NCI-H446 treated with DMSO at 0.1 percent for 48 hours (cell line): ENCODE measurements around the gene AAK1.
"Not testable (repeated sequence)": the region's sequence is repeated elsewhere in the genome, so short reads cannot be mapped to it uniquely, and the experiment has no call there.

Experiments
- DNase-seq: peaks from one replicate; lab custom pipeline; 2025; lab: John Stamatoyannopoulos, UW

Gene AAK1

DNA sequence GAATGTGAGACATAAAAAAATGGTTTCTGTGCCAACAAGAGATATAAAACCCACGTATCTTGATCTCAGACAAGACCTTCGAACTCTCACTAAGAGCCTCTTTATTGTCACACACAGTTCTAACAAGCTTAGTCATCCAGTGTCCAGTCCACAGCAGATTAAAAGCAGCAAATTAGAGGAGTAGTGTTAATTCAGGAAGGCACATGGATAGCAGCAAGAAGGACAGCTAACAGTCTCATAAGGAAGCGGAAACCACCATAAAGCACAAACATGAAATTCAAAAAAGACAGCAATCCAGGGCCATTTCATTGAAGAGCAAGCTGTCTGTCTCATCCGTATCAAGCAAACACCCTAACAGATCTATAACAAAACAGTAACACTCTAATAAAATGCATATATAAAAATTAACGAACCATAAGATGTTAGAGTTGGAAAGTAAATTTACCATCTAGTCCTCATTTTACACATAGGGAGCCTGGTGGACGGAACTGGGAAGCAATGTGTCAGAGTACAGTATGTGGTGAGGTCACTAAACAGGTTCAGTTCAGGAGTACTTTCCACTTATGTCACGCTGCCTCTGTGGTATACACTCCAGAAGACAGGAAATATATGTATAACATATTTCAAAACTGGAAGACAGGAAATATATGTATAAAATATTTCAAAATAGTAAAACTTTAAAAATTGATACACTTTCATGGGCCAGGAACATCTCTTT, 18.3 kb downstream of the AAK1 start:
- no peak for DNase-seq

DNA sequence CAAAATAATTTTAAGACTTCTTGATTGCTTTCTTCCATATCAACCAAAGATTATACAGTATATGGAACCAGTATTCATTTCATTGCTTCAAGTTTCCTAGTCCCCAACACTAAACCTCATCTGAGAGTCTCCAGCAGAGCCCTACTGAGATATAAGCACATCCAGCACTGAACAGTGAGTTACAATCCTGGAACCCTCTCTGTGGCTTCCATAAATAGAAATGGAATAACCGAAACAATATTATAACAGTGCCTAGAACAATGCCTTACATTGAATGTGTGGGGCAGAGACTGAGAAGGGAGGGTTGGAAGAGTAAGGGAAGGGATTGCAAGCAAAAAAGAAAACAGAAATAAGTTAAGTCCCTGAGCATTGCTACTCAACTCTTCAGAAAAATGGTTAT, 18.9 kb downstream of the AAK1 start:
- no peak for DNase-seq

DNA sequence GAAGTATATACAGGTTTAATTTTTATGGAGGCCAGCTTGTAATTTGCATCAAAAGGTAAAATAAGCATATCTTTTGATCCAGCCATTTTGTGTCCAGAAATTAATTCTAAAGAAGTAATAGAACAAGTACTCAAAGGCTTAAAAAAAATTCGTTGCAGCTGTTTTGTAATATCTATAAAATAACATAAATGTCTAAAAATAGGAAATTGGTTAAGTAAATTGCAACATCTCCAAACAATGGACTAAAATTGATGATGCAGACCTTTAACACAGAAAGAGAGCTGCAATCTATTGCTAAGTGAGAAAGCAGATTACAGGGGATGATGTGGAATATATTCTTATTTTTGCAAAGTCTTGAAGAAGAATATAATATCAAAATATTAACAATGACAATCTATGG, 19.4 kb downstream of the AAK1 start:
- DNase-seq = no peak

DNA sequence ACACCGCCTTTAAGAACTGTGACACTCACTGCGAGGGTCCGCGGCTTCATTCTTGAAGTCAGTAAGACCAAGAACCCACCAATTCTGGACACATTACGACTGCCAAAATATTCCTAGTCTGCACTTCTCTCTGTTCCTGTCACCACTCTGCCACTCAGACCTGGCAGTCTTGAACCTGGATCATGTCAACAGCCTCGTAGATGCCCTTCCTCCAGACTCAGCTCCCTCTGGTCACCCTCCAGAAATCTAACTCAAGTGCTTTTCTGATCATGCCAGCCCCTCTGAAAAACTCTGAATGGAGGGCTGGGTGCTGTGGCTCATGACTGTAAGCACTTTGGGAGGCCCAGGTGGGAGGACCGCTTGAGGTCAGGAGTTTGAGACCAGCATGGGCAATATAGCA, 20.3 kb downstream of the AAK1 start:
- DNase-seq = no peak

DNA sequence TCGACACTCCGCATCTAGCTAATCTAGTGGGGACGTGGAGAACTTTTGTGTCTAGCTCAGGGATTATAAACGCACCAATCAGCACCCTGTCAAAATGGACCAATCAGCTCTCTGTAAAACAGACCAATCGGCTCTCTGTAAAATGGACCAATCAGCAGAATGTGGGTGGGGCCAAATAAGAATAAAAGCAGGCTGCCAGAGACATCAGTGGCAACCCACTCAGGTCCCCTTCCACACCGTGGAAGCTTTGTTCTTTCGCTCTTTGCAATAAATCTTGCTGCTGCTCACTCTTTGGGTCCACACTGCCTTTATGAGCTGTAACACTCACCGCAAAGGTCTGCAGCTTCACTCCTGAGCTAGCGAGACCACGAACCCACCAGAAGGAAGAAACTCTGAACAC, 20.7 kb downstream of the AAK1 start:
- not testable (repeated sequence) for DNase-seq

DNA sequence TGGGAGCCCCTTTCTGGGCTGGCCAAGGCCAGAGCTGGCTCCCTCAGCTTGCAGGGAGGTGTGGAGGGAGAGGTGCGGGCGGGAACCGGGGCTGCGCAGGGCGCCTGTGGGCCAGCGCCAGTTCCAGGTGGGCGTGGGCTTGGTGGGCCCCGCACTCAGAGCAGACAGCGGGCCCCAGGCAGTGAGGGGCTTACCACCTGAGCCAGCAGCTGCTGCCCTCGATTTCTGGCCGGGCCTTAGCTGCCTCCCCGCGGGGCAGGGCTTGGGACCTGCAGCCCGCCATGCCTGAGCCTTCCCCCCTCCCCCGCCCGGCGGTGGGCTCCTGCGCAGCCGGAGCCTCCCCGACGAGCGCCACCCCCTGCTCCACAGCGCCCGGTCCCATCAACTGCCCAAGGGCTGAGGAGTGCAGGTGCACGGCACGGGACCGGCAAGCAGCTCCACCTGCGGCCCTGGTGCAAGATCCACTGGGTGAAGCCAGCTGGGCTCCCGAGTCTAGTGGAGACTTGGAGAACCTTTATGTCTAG, 21.5 kb downstream of the AAK1 start:
- DNase-seq = not testable (repeated sequence)

DNA sequence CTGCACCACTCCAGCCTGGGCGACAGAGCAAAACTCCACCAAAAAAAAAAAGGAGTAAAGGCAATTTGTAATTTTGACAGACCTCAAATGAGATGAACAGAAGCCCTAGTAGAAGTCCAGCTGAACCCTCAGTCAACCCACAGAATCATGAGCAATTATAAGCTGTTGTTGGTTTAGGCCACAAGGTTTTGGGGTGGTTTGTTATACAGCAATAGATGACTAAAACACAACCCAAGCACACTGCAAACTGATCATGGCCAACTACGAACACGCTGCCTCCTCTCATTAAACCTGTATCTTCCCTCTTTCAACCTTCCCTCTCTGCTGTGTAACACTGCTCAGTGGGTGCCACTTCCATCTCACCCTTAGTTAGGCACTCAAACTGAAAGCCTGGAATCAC, 22.1 kb downstream of the AAK1 start:
- DNase-seq = no peak

DNA sequence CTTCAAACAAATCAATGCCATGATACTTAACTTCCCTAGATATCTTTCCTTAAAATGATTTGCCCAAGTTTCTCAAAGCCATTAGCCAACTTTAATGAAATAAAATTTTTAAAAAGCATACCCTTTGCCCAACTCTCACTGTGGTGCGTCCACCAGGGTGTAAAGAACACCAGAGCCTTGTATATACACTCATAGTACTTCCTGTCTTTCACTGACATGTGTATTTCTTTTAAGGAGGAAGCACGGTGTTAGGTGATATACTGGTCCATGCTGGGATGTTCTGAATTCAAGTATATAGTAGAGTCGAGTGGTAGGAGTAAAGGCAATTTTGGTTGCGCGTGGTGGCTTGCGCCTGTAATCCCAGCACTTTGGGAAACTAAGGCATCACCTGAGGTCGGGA, 22.7 kb downstream of the AAK1 start:
- no peak for DNase-seq

DNA sequence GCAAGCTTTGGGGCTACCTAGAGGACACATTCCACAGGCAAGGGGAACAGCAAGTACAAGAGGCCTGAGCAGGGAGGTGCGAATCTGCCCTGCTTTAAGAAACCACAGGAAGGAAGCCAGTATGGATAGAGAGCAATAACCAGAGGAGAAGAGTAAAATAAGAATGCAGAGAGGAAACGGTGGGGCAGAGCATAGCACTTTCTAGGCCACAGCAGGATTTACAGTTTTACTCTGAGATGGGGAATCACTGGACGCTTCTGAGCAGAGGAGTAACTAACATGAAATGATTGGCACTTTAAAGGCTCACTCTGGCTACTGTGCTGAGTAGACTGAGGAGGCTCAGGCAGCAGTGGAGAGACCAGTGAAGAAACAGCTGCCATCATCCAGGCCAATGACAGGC, 23.8 kb downstream of the AAK1 start:
- no peak for DNase-seq

DNA sequence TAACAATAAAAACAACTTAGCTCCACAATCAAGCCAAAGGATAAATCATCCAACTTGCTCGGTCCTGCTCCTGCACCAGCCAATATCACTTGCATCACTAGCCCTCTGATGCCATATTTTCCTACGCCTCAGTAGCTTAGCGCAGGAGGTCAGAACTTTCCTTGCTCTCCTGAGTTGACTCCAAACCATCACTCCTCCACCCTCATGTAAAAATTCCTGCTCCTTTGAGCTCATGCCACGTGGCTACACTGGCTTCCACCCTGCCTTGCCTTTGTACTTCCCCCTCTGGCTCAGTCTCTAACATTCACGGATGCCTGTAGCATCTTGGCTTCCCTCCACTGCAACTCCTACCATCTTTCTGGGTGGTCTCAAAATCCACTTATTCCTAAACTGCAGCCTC, 25.2 kb downstream of the AAK1 start:
- DNase-seq = no peak

DNA sequence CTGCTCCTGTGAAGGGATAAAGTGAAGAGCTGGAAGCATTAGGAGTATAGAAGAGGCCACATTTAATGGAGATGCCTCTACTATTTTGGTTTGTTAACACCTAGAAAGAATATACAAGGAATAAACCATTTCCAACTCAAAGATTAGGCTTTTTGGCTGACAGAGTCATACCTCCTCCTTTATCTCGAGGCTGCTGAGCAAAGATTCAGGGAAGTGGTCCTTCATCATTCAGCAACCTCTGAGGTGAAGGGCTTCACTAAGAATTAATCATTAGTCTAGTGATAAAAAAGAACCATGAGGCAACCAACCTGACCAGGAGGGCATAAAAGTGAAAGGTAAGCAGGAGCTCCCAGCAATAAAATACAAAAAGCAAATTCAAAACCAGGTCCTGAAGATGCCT, 25.8 kb downstream of the AAK1 start:
- DNase-seq = no peak

DNA sequence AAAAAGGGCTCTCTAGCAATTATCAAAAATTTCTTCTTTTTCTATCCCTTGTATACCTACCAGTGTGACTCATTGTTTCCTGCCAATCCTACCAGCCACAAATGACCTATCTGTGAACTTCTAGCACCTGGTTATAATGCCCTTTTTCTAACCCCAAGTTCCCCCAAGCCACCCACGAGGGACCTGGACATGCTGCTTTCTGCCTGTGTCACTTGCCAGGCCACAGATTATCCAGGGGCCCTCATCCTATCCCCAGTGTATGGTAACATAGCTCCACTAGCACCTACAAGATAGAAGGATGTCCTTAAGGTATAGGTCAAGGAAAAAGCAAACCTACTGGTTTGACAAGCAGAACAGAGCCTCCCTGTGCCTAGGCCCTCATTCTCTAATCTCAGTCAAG, 26.8 kb downstream of the AAK1 start:
- DNase-seq = no peak

DNA sequence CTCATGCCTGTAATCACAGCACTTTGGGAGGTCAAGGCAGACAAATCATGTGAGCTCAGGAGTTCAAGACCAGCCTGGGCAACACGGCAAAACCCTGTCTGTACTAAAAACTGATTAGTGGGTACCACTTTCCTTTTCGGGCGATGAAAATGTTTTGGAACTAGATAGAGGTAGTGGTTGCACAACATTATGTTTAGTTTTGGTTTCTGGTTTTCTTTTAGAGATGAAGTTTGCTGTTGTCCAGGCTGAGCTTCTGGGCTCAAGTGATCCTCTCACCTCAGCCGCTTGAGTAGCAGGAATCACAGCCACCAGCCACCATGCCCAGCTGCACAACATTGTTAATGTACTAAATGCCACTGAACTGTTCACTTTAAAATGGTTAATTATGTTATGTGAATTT, 27.6 kb downstream of the AAK1 start:
- DNase-seq = no peak

DNA sequence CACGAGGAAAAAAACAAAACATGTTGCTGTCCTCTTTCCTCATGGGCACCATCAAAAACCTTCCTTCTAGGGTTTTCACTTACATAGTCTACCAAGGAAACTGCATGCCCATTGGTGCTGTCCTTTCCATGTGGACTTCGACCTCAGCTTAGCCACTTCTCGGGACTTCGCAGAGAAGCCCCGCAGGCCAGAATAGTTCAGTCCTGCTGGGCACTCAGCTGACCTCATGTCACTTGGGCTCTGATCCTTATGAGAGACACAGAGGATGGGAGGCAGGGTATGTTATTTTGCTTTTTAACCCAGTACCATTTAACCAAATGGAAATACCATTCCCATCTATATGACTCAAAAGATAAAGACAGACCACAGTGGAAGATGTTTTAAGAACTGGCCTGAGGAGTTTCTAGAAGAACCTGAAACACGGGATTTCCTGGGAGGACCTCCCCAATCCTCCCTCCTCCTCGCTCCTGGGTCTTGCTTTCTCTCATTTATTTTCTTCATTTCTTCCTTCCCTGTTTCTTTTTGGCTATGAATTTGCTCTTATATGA, 28.4 kb downstream of the AAK1 start:
- no peak for DNase-seq

DNA sequence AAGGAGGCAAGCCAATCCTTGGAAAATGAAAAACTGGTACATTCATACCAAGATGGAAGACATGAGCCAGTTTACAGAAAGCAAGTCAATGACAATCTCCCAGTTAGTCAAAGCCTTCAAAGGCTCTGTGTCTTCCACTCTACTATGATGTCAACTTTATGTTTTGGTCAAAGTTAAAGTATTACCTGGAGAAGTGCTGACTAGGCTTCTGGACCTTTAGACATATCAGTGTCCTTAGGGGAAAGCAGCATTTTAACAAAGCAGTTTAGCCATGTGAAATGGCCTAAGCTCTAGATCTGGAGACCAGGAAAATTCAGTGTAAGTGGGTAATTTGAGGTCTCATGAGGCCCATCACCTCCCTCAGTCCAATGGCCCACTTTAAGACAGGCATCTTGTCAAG, 30.8 kb downstream of the AAK1 start:
- no peak for DNase-seq

DNA sequence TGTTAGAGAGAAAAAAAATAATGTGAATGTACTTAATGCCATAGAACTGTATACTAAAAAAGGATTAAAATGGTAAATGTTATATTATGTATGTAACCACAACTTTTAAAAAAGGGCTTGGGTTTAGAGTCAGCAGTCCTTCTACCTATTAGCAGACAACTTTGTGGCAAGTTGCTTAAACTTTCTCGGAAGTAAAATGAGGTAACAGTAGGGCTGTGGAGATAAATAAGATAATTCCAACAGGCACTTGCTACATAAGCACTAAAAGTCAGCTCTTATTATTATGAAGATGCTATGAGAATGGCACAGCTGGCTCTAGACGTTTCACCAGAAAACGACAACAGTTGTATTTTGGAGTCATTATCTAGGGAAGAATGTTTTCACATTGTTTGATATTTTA, 31.3 kb downstream of the AAK1 start:
- no peak for DNase-seq

DNA sequence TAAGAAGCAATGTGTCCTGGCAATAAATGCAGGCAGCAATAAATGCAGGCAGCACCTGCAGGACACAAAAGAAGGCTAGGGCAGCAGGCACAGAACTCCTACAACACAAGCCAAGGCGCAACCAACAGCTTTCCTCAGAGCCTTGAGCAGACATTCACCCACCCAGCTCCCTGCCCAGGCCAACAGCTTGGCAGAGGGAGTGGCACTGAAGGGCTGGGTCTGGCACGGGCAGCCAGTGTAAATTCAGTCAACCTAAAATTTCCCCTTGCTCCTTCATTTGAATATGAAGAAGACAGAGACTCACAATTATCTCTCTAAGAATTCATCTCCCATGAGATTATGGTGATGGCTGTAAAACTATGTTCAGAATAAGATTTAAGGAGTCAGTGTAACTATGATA, 35.4 kb downstream of the AAK1 start:
- DNase-seq = no peak

DNA sequence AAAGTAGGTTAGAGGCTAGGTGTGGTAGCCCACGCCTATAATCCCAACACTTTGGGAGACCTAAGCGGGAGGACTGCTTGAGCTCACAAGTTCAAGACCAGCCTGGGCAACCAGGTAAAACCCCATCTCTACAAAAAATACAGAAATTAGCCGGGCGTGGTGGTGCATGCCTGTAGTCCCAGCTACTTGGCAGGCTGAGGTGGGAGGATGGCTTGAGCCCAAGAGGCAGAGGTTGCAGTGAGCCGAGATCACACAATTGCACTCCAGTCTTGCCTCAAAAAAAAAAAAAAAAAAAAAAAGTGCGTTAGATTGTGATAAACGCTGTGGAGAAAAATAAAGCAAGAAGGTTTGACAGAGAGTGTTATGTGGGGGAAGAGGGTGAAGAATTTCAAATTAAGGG, 36.8 kb downstream of the AAK1 start:
- DNase-seq = not testable (repeated sequence)

DNA sequence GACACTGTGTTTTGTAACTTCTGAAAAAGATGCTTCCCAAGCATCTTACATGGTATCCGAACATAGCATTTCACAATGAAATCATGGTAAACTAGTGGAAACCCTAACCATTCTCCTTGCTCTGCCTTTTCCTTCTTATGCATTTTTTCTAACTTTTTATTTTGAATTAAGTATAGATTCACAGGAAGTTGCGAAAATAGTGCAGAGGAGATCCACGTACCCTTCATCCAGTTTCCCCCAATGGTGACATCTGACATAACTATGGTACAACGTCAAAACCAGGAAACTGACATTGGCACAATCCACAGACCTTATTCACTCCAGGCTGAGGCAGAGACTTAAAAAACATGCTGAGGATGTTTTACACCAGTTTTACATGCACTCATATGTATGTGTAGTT, 38.3 kb downstream of the AAK1 start:
- no peak for DNase-seq

DNA sequence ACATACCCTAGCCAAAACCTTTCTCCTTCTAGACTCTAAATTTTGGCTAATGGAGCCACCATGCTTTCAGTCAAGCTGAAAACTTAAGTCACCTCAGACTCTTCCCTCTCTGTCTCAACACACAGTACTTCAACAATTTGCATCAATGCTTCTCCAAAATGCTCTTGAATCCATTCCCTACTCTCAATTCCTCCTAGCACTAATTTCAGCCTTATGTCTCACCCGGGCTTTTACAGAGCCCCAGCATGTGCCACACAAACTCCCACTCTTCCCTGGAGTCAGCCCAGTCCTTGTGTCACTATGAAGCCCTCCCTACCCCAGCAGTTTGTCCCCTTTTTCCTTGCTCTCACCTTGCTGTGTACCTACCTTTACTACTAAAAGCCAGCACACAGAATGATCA, 38.7 kb downstream of the AAK1 start:
- DNase-seq = no peak

DNA sequence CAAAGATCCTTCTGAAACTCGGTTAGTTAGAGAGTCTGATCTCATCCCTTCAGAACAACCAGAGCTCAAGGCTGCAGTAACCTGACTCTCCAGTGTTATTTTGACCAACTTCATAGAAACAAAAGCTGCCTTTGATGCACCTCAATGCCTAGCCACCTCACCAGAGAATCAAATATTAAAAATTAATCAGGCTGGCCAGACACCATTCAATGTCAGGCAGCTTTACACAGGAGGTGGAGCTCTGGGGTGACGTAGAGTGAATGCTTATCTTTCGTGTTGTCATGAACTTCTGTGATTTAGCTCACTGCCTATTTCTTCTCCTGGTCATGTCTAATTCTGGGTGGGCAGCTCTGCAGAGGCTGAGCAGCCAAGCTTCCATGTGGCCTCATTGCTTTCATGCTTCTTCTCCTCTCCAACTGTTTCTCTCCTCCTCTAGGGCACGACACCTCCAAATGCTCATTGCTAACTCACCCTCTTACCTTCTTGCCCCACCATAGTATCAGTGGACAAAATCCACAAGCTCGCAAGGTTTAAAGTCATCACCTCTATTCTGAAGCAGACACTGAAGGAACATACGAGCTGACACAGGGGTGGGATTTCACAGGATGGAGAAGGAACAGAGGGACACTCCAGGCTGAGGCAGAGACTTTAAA, 39.4 kb downstream of the AAK1 start:
- no peak for DNase-seq

DNA sequence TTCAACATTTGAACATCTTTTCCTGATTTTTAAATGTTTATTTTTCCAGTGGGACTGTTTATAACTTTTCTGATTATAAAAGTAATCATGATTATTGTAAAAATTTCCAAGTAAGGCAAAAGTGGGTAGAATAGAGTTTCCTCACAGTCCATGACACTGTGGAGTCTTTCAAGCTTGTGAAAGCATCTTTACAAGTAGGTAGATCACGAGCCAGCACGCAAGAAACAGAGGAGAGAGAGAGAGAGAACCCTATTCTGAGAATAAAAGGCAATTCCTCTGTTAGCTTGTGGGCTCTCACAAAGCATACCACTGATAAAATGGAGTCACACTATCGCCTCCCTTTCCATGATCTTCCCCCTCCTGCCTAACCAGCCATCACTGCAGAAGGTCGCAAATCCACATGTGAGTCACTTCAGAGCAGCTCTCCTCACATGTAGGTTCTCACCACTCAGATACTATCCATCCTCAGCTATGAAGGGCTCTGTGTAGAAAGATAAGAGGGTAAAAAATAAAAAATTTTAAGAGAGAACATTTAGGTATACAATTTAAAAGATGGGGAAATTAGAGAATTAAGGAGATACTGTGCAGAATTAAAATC, 40.3 kb downstream of the AAK1 start:
- no peak for DNase-seq

DNA sequence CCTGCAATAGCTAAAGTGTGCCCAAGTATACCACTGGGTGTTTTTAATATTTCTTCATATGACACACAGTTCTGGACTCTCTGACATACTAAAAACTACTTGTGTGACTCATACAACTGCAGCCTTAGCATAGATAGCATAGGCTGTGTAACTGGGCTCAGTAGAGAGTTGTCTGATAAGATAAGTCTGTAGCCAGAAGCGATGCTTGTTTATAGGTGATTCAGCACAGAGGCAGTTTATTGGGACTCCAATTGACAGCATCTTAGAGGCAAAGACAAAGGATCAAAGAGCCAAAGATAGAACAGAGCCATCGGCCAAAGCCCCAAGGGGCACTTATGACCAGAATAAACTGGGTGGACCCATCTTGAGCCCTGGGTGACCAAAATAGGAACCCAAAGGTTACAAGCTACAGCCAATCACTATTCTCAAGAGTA, 42.3 kb downstream of the AAK1 start:
- DNase-seq = no peak
